Upper lobe of right lung (tissue), 1 donor: Measurements from ENCODE around the gene STX19. TPM values are rescaled to one million over a fixed set of nuclear protein-coding genes. Genes with fewer than 3 reads are reported as not detected.

Experiments
- ATAC-seq: fragments of 200-7000 bp; cut with Tn5 transposase; one replicate; pipeline ENCODE4 v1.9.1; 2020; ENCODE audit warnings: mild to moderate bottlenecking, moderate library complexity
- DNase-seq: peaks from one replicate; pipeline ENCODE4 v3.0.0-alpha.2; 2020
- H3K27ac ChIP-seq: fragments of 200-600 bp; one replicate; pipeline ENCODE4 v1.8.0; 2022
- H3K27me3 ChIP-seq: fragments of 200-600 bp; one replicate; pipeline ENCODE4 v1.8.0; 2022; ENCODE audit warnings: mild to moderate bottlenecking
- H3K36me3 ChIP-seq: fragments of 200-600 bp; one replicate; pipeline ENCODE4 v1.8.0; 2022
- H3K4me1 ChIP-seq: fragments of 200-600 bp; one replicate; pipeline ENCODE4 v1.8.0; 2022
- H3K4me3 ChIP-seq: fragments of 200-600 bp; one replicate; pipeline ENCODE4 v1.8.0; 2022; ENCODE audit warnings: mild to moderate bottlenecking
- H3K9me3 ChIP-seq: fragments of 200-600 bp; one replicate; pipeline ENCODE4 v1.8.0; 2022
- intact Hi-C: fragments of 100-400 bp; cut with DNase I; formaldehyde crosslinking; loops from one replicate; pipeline ENCODE4 v1.11.0; 2022
- total RNA-seq: library from RNA; stranded (reverse); fragmentation: NEBNext Ultra II Directional; extraction: Animal tissue kit (Norgen Biotek cat#: 25700); gene quantifications from one replicate; pipeline ENCODE4 v1.2.1, GENCODE V29; 2021
- TF ChIP-seq, protein P1 (sequence below): fragments of 200-600 bp; IDR thresholded peaks from one replicate; pipeline ENCODE4 v1.8.0; 2022; ENCODE audit warnings: antibody characterized with exemption
- donor health status: DM: no; HTN: yes; CAD: no; lungs with severe emphysema.

The STX19 gene
- total RNA-seq, 1 donor from 2014 or later: 2.8 TPM

DNA sequence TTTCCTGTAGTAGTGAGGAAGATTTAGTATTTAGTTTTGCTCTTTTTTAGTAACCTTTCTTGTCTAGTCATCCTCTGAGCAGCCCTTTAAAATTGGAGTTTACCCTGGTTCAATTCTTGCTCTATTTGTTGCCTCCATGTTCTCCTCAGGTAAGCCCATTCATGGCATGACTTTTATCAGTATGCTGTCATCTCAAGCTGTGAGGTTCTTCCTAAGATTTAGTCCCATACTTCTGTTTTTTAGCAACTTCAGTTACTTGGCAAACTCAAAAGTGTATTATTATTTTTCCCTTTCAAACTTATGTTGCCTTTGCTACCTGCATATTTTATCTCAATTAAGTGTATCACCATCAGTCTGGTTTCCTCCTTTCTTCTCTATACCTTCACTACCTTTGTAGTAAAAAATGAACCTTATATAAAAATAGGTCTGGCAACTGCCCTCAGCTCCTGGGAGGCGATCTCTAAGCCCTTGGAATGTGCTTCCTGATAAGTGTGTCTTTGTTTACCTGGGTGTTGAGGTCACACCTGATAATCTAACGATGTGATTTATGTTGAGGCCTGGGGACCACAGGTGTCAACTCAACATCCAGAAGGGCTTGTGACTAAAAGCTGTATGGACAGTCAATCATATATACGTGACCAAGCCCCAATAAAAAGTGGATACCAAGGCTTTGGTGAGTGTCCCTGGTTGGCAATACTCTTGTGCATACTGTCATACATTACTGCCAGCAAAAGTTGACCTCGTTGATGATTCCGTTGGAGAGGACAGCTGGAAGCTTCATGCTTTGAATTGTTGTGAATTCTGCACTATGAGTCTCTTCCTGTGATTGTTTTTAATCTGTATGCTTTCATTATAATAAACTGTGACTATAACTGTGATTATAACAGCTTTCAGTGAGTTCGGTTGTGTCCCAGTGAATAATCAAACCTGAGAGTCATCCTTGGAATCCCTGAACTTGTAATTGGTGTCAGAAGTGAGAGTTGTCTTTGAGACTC is 38.4 kb upstream of the STX19 start:
- TF ChIP-seq, protein P1, sequence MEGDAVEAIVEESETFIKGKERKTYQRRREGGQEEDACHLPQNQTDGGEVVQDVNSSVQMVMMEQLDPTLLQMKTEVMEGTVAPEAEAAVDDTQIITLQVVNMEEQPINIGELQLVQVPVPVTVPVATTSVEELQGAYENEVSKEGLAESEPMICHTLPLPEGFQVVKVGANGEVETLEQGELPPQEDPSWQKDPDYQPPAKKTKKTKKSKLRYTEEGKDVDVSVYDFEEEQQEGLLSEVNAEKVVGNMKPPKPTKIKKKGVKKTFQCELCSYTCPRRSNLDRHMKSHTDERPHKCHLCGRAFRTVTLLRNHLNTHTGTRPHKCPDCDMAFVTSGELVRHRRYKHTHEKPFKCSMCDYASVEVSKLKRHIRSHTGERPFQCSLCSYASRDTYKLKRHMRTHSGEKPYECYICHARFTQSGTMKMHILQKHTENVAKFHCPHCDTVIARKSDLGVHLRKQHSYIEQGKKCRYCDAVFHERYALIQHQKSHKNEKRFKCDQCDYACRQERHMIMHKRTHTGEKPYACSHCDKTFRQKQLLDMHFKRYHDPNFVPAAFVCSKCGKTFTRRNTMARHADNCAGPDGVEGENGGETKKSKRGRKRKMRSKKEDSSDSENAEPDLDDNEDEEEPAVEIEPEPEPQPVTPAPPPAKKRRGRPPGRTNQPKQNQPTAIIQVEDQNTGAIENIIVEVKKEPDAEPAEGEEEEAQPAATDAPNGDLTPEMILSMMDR: no peak
- no peak for ATAC-seq
- intact Hi-C loops: loop anchor here (10.0 kb wide), 1 partner anchor 62 kb away; no protein-coding TSS in a partner anchor
- no peak for DNase-seq
- Histone ChIP-seq H3K27me3 (no peaks in the 10 kb centered on the region), H3K4me1 (peaks cover 26% of the 10 kb centered on the region), H3K36me3 (peaks cover 16% of the 10 kb centered on the region), H3K27ac (no peak overlapping the region), H3K4me3 (no peak overlapping the region), H3K9me3 (no peaks in the 10 kb centered on the region)

GRCh38 chr3:94065819-94066480 is 37.6 kb upstream of the STX19 start:
- H3K4me3 ChIP-seq: no peak overlapping the region
- TF ChIP-seq, protein P1: no peak
- H3K9me3 ChIP-seq: no peaks in the 10 kb centered on the region
- no peak for ATAC-seq
- H3K27ac ChIP-seq: no peak overlapping the region
- peaks cover 10% of the 10 kb centered on the region for H3K36me3 ChIP-seq
- H3K4me1 ChIP-seq: peaks cover 28% of the 10 kb centered on the region
- no peaks in the 10 kb centered on the region for H3K27me3 ChIP-seq
- no peak for DNase-seq
- intact Hi-C loops: loop anchor here (10.0 kb wide), 1 partner anchor 61 kb away; no protein-coding TSS in a partner anchor

DNA sequence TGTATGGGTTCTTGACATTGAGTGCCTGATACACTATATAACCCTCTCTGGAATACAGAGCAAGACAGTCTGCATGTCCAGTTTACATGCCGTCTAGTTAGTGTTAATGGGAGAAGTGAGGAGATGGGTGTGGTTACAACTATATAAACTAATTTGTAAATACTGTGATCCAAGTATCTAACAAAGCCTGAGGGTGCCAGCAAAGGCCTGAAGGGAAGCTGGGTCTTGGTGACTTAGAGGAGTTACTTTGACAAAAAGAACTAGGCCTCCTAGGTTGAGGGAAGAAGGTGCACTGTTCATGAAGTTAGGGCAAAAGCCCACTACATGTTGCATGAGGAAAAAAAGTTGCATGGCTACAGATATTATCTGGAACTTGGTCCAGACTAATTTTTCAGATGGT is 36.7 kb upstream of the STX19 start:
- Histone ChIP-seq H3K4me3 (no peak overlapping the region), H3K4me1 (peaks cover 28% of the 10 kb centered on the region), H3K27ac (no peak overlapping the region), H3K9me3 (no peaks in the 10 kb centered on the region), H3K27me3 (no peaks in the 10 kb centered on the region), H3K36me3 (peaks cover 7% of the 10 kb centered on the region)
- DNase-seq: no peak
- ATAC-seq: no peak
- intact Hi-C loops: loop anchor here (10.0 kb wide), 1 partner anchor 60 kb away; no protein-coding TSS in a partner anchor
- TF ChIP-seq, protein P1: no peak

- Histone ChIP-seq H3K27me3 (no peaks in the 10 kb centered on the region), H3K9me3 (no peaks in the 10 kb centered on the region), H3K36me3 (peaks cover 7% of the 10 kb centered on the region), H3K4me1 (peaks cover 28% of the 10 kb centered on the region), H3K27ac (no peak overlapping the region), H3K4me3 (peak overlapping the region; percentile 82)
- no peak for ATAC-seq
- intact Hi-C loops: loop anchor here (10.0 kb wide), 1 partner anchor 60 kb away; no protein-coding TSS in a partner anchor
- TF ChIP-seq, protein P1: no peak
- DNase-seq: no peak
Measured at GRCh38 chr3:94064243-94064860, 36.0 kb upstream of the STX19 start.

- intact Hi-C loops: loop anchor here (10.0 kb wide), 1 partner anchor 59 kb away; no protein-coding TSS in a partner anchor
- DNase-seq (no peak), ATAC-seq (no peak)
- no peaks in the 10 kb centered on the region for H3K9me3 ChIP-seq
- no peaks in the 10 kb centered on the region for H3K27me3 ChIP-seq
- H3K4me3 ChIP-seq: peak overlapping the region; percentile 82
- H3K4me1 ChIP-seq: peaks cover 28% of the 10 kb centered on the region
- TF ChIP-seq, protein P1: no peak
- H3K36me3 ChIP-seq: peaks cover 7% of the 10 kb centered on the region
- H3K27ac ChIP-seq: peak overlapping the region; percentile 98
Measured at GRCh38 chr3:94063496-94064119, 35.2 kb upstream of the STX19 start.
